Stimulated activated CD8-positive, alpha-beta memory T cell treated with anti-CD3 and anti-CD28 coated beads, Interleukin-4, amount 100 ng/mL, for 1 hour (primary cell): ENCODE data around the gene CPED1.

Experiments used
- DNase-seq, 2 donors: peaks; one replicate each; pipeline ENCODE4 v3.0.0-alpha.2; 2020; ENCODE audit warnings: low read depth in 2 of 2, low spot score in 1 of 2

CPED1 gene

DNA sequence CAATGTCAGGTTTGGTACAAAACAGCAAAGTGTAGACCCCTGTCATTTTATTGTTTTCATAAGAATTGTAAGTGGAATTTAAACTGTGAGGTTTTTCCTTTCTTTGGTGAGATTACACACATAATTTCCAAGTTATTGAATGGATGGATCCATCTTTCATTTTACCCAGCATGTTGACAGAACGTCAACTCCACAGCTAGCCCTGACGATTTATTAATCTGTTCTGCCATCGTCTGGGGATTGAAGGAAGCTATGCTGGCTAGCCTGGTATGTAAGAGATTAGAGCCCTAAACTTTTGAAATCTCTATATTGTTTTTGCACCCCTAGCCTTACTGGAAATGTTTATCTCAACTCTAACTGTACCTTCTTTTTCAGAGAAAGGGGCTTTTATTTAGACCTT lies 348.9 kb downstream of the CPED1 start:
- no peak for DNase-seq

DNA sequence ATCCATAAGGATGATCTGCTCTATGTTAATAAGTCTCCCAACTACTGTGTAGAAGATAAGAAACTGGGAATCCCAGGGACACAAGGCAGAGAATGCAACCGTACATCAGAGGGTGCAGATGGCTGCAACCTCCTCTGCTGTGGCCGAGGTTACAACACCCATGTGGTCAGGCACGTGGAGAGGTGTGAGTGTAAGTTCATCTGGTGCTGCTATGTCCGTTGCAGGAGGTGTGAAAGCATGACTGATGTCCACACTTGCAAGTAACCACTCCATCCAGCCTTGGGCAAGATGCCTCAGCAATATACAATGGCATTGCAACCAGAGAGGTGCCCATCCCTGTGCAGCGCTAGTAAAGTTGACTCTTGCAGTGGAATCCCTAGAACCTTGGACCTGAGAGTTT lies 350.6 kb downstream of the CPED1 start:
- DNase-seq, result no peak

DNA sequence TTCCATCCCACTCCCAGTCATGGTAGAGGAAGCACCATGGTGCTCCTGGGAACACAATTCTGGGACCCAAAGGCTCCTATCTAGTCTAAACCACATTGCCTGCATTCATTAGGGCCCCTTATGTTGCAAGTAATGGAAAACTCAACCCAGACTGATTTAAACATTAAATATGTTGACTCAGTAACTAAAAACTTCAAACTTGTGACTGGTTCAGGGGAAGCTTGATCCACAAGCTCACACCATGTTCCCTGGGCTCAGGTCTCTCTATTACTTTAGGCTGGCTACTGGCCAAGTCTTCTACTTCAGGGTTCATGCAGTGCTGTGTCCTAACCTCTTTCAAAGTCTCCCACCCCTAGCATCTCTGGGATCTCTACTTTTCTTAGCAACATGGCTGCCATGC lies 353.4 kb downstream of the CPED1 start:
- no peak for DNase-seq

DNA sequence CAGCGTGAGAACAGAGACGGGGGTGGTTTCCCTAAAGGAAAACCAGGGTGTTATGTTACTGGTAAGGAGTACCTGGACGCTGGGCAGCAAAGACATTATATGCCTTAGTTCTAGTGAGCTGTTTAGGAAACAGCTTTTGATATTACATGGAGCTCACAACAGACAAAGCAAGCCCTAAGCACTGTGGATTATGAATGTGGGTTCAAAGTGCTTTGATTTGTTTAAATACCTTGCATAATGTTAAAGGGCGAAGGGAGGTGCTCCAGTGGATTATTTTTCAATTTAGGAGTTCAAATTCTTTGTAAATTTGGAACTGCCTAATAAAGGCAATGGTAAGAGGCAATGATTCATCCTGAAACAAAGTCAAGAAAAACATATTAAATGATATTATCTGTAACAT lies 354.1 kb downstream of the CPED1 start:
- no peak for DNase-seq

DNA sequence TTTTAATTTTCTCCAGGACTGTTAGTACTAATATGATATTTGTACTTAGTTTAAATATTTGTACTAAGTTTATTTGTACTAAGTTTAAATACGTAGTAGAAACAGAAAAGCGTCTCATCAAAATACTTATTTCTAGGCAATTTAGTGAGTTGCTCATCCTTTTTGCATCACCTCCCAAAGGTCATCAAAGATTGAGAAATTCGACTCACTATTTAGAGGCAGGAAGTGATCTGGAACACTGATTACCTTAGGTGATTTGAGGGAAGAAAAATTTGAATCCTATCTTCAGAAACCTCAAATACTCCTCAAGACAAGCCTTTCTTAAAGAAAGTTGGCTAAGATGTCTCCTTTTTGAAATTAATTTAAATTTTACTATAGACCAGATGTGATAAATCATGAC lies 354.8 kb downstream of the CPED1 start:
- DNase-seq, result no peak

DNA sequence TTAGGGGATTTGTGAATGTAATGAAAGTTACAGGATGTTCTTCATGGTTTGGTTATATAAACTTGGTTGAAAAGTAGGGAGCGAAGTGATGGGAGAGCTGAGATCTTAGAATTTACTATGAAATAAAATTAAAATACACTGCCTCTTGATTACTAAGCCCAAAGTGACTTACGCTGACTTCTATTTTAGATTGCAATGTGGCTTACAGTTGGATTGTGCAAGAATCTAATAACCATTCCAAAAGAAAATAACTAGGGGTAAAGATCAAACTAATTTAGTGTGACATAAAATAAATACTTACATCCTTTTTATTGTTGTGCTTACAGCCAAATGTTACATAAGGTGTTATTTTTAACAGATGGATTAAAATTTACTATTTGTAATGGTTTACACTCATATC lies 355.6 kb downstream of the CPED1 start:
- no peak for DNase-seq

DNA sequence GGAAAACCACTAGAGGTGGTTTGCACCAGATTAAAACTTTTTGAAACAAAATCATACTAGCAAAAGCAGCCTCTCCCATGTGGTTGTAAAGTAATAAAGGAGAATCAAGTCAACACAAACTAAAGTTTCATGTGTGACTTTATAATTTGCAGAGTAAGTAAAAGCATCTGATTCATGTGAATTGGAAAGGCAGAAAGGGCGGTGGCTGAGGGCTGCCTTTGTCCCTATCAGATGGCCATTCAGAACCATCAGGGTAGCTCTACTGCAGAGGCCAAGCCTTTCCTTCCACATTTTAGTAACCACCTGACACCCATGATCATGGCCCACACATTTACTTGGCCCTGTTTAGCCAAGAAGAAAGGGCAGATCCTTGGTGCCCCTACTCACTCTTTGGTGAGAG lies 356.0 kb downstream of the CPED1 start:
- no peak for DNase-seq
